ENCODE data around the gene NDUFAF7.

GRCh38 chr2:37232131-37232933 lies 874 bp downstream of the NDUFAF7 start:
- TF ChIP-seq GABPB1 (CRISPR knock-in tag; IDR thresholded peaks at IDR 0.05) (no peak), HHEX (CRISPR knock-in tag; IDR thresholded peaks at IDR 0.05) (no peak), EZH2 (conservative IDR thresholded peaks at IDR 0.05; ENCODE audit: low read depth, low read length) (no peak), ZNF605 (CRISPR knock-in tag; IDR thresholded peaks at IDR 0.05) (no peak), NAIF1 (CRISPR knock-in tag; IDR thresholded peaks at IDR 0.05; ENCODE audit: borderline replicate concordance) (no peak), HES4 (CRISPR knock-in tag; IDR thresholded peaks at IDR 0.05; ENCODE audit: borderline replicate concordance) (no peak), TCF12 (IDR thresholded peaks at IDR 0.05) (no peak), TCF12 (CRISPR knock-in tag; IDR thresholded peaks at IDR 0.05) (no peak), ZNF274 (CRISPR knock-in tag; IDR thresholded peaks at IDR 0.05) (no peak), USF2 (IDR thresholded peaks at IDR 0.05; ENCODE audit: low read depth, low read length) (no peak), USF2 (CRISPR knock-in tag; IDR thresholded peaks at IDR 0.05; ENCODE audit: borderline replicate concordance) (no peak), ZNF337 (CRISPR knock-in tag; IDR thresholded peaks at IDR 0.05; ENCODE audit: borderline replicate concordance, low read depth) (no peak), SP1 (IDR thresholded peaks at IDR 0.05) (no peak), SP1 (CRISPR knock-in tag; IDR thresholded peaks at IDR 0.05) (no peak)
- TF ChIP-seq, protein P1, sequence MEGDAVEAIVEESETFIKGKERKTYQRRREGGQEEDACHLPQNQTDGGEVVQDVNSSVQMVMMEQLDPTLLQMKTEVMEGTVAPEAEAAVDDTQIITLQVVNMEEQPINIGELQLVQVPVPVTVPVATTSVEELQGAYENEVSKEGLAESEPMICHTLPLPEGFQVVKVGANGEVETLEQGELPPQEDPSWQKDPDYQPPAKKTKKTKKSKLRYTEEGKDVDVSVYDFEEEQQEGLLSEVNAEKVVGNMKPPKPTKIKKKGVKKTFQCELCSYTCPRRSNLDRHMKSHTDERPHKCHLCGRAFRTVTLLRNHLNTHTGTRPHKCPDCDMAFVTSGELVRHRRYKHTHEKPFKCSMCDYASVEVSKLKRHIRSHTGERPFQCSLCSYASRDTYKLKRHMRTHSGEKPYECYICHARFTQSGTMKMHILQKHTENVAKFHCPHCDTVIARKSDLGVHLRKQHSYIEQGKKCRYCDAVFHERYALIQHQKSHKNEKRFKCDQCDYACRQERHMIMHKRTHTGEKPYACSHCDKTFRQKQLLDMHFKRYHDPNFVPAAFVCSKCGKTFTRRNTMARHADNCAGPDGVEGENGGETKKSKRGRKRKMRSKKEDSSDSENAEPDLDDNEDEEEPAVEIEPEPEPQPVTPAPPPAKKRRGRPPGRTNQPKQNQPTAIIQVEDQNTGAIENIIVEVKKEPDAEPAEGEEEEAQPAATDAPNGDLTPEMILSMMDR (CRISPR knock-in tag; IDR thresholded peaks at IDR 0.05) = no peak
